Measurements from ENCODE around the gene ODC1.

The ODC1 gene

DNA sequence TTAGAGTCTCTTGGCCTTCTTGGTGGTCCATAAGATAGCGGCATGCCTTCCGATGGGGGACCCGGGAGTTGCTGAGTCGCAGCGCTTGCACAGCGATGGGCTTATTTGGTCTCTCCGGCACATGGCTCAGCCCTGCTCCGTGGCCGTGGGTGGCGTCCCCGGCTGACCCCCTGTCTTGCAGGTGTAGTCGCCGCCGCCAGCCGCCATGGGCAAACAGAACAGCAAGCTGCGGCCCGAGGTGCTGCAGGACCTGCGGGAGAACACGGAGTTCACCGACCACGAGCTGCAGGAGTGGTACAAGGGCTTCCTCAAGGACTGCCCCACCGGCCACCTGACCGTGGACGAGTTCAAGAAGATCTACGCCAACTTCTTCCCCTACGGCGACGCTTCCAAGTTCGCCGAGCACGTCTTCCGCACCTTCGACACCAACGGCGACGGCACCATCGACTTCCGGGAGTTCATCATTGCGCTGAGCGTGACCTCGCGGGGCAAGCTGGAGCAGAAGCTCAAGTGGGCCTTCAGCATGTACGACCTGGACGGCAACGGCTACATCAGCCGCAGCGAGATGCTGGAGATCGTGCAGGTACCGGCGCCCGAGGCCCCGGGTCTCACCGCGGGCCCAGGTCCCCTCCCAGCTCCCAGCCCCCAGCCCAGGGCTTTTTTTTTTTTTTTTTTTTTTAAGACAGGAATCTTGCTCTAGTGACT lies 28.4 kb downstream of the ODC1 start:
- H3K27me3 ChIP-seq (replicated peaks; ENCODE audit: control insufficient read depth, insufficient read depth, low read length), result no peaks in the 10 kb centered on the region
- no peak overlapping the region for H3K4me3 ChIP-seq (replicated peaks; ENCODE audit: low read depth, low read length)
- no peak for DNase-seq (ENCODE audit: extremely low read depth, insufficient read length)
- TF ChIP-seq, protein P1, sequence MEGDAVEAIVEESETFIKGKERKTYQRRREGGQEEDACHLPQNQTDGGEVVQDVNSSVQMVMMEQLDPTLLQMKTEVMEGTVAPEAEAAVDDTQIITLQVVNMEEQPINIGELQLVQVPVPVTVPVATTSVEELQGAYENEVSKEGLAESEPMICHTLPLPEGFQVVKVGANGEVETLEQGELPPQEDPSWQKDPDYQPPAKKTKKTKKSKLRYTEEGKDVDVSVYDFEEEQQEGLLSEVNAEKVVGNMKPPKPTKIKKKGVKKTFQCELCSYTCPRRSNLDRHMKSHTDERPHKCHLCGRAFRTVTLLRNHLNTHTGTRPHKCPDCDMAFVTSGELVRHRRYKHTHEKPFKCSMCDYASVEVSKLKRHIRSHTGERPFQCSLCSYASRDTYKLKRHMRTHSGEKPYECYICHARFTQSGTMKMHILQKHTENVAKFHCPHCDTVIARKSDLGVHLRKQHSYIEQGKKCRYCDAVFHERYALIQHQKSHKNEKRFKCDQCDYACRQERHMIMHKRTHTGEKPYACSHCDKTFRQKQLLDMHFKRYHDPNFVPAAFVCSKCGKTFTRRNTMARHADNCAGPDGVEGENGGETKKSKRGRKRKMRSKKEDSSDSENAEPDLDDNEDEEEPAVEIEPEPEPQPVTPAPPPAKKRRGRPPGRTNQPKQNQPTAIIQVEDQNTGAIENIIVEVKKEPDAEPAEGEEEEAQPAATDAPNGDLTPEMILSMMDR (IDR thresholded peaks at IDR 0.05; ENCODE audit: insufficient read depth, low read length, poor library complexity, severe bottlenecking), result no peak
- no peaks in the 10 kb centered on the region for H3K36me3 ChIP-seq (ENCODE audit: control insufficient read depth, insufficient read depth, low read length)

DNA sequence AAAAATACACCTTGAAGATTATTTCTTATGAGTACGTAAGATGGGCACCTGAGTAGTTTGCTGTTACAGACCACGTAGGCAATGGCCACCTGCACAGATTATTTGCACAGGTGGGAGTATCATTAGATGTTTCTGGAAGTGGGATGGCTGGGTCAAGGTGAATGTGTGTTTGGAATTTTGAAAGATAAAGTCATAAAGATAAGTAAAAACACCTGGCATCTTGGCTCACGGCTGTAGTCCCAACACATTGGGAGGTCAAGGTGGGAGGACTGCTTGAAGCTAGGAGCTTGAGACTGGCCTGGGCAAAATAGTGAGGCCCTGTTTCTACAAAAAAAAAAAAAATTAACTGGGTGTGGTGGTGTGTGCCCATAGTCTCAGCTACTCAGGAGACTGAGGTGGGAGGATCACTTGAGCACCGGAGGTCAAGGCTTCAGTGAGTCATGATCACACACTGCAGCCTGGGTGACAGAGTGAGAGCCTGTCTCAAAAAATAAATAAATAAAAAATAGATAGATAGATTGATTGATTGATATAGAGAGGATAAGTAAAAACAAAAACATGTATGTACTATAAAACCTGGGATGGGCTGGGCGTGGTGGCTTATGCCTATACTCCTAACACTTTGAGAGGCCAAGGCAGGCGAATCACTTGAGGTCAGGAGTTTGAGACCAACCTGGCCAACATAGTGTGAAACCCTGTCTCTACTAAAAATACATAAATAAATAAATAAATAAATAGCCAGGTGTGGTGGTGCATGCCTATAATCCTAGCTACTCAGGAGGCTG lies 30.4 kb downstream of the ODC1 start:
- Histone ChIP-seq H3K27me3 (replicated peaks; ENCODE audit: control insufficient read depth, insufficient read depth, low read length) (no peaks in the 10 kb centered on the region), H3K4me3 (replicated peaks; ENCODE audit: low read depth, low read length) (no peak overlapping the region), H3K36me3 (ENCODE audit: control insufficient read depth, insufficient read depth, low read length) (no peaks in the 10 kb centered on the region)
- DNase-seq (ENCODE audit: extremely low read depth, insufficient read length), result no peak
- TF ChIP-seq, protein P1 (IDR thresholded peaks at IDR 0.05; ENCODE audit: insufficient read depth, low read length, poor library complexity, severe bottlenecking), result no peak

DNA sequence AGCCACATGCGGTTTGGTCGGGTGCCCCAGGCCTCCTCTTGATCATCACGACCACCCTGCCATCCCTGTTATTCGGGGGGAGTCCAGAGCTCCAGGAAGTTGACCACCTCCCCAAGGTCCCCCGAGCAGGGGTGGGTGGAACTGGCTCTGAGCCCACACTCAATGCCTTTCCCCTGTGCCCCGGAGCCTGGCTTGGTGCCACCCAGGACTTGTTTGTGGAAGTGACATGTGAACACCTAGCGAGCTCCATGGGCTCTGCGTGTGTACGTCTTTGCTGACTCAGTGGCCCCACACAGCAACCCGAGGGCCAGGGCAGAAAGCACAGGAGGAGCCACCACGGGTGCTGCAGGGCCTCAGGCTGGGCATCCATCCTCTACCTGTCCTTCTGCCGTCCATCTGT lies 32.5 kb downstream of the ODC1 start:
- TF ChIP-seq, protein P1 (IDR thresholded peaks at IDR 0.05; ENCODE audit: insufficient read depth, low read length, poor library complexity, severe bottlenecking), result no peak
- no peak for DNase-seq (ENCODE audit: extremely low read depth, insufficient read length)
- Histone ChIP-seq H3K4me3 (replicated peaks; ENCODE audit: low read depth, low read length) (no peak overlapping the region), H3K27me3 (replicated peaks; ENCODE audit: control insufficient read depth, insufficient read depth, low read length) (no peaks in the 10 kb centered on the region), H3K36me3 (ENCODE audit: control insufficient read depth, insufficient read depth, low read length) (no peaks in the 10 kb centered on the region)

DNA sequence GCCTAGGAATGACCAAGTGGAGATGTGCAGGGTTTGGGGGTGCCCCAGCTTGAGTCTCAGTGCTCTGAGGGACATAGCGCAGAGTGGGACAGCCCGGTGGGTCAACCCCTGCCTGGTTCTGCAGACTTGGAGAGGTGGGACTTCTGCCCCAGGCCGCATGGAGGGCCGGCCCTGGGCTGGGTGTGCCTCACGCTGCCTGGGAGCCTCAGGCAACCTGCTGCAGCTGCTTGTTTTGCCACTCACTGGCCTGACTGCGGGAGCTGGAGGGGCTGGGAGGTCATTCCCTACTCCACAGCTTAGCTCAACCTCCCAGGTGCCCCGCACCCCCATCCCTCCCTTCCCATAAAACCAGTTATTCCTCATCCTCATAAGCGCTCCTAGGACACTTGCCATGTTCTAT lies 33.1 kb downstream of the ODC1 start:
- DNase-seq (ENCODE audit: extremely low read depth, insufficient read length), result no peak

DNA sequence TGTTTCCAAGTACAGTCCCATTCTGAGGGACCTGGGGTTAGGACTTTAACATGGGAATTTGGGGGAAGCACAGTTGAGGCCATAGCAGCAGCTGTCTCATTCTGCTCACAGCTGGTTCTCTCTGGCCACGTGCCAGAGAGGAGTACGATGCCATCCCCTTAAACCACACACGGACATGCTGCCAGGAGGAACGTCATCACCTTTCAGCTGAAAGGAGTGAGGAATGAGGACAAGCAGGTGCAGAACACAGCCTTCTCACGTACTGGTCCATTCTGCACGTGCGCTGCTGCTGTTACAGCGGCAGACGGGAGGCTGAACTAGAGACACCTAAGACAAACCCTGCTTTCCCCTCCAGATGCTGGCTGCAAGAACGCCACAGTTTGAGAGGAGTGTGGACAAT lies 33.5 kb downstream of the ODC1 start:
- TF ChIP-seq, protein P1 (IDR thresholded peaks at IDR 0.05; ENCODE audit: insufficient read depth, low read length, poor library complexity, severe bottlenecking), result no peak

More for the DNA sequence above, 33.1 kb downstream of the ODC1 start:
- no peaks in the 10 kb centered on the region for H3K36me3 ChIP-seq (ENCODE audit: control insufficient read depth, insufficient read depth, low read length)
- TF ChIP-seq, protein P1 (IDR thresholded peaks at IDR 0.05; ENCODE audit: insufficient read depth, low read length, poor library complexity, severe bottlenecking), result no peak
- H3K27me3 ChIP-seq (replicated peaks; ENCODE audit: control insufficient read depth, insufficient read depth, low read length), result no peaks in the 10 kb centered on the region
- no peak overlapping the region for H3K4me3 ChIP-seq (replicated peaks; ENCODE audit: low read depth, low read length)

More for the DNA sequence above, 33.5 kb downstream of the ODC1 start:
- no peak for DNase-seq (ENCODE audit: extremely low read depth, insufficient read length)
- H3K4me3 ChIP-seq (replicated peaks; ENCODE audit: low read depth, low read length), result no peak overlapping the region
- H3K27me3 ChIP-seq (replicated peaks; ENCODE audit: control insufficient read depth, insufficient read depth, low read length), result no peaks in the 10 kb centered on the region
- H3K36me3 ChIP-seq (ENCODE audit: control insufficient read depth, insufficient read depth, low read length), result no peaks in the 10 kb centered on the region

Measured in GM06990 (cell line).